Measurements from ENCODE around the gene ASIP. TPM values are rescaled to one million over a fixed set of nuclear protein-coding genes. Genes with fewer than 3 reads are reported as not detected.
"Not testable (repeated sequence)": the region's sequence is repeated elsewhere in the genome, so short reads cannot be mapped to it uniquely, and the experiment has no call there.

ASIP gene
- total RNA-seq, 4 donors from 2014 or later = 3.5 TPM; not detected in 3

GRCh38 chr20:34201531-34201930 lies 39.7 kb upstream of the ASIP start:
- Histone ChIP-seq H3K27me3 (no peaks in the 10 kb centered on the region), H3K27ac (no peak overlapping the region), H3K4me3 (no peak overlapping the region), H3K36me3 (no peaks in the 10 kb centered on the region), H3K9me3 (no peaks in the 10 kb centered on the region), H3K4me1 (no peaks in the 10 kb centered on the region)
- no peak for ATAC-seq
- WGBS, 2 donors (ENCODE audit: low coverage in 1 of 2) = 66 to 100% methylated on average over 1 to 4 of the region's 4 CpGs
- no peak for TF ChIP-seq POLR2A (IDR thresholded peaks at IDR 0.05)

- not testable (repeated sequence) for ATAC-seq, H3K27me3 ChIP-seq, H3K4me3 ChIP-seq, H3K4me1 ChIP-seq, H3K9me3 ChIP-seq, H3K36me3 ChIP-seq, H3K27ac ChIP-seq
- 81 to 93% methylated on average over 3 to 14 of the region's 21 CpGs for WGBS, 2 donors (ENCODE audit: low coverage in 1 of 2)
Measured at GRCh38 chr20:34205172-34205880, 35.9 kb upstream of the ASIP start.

- H3K27ac ChIP-seq = no peak overlapping the region
- TF ChIP-seq POLR2AphosphoS5 (IDR thresholded peaks at IDR 0.05) (no peak), POLR2A (IDR thresholded peaks at IDR 0.05) (no peak), EP300 (IDR thresholded peaks at IDR 0.05) (no peak)
- TF ChIP-seq, protein P1, sequence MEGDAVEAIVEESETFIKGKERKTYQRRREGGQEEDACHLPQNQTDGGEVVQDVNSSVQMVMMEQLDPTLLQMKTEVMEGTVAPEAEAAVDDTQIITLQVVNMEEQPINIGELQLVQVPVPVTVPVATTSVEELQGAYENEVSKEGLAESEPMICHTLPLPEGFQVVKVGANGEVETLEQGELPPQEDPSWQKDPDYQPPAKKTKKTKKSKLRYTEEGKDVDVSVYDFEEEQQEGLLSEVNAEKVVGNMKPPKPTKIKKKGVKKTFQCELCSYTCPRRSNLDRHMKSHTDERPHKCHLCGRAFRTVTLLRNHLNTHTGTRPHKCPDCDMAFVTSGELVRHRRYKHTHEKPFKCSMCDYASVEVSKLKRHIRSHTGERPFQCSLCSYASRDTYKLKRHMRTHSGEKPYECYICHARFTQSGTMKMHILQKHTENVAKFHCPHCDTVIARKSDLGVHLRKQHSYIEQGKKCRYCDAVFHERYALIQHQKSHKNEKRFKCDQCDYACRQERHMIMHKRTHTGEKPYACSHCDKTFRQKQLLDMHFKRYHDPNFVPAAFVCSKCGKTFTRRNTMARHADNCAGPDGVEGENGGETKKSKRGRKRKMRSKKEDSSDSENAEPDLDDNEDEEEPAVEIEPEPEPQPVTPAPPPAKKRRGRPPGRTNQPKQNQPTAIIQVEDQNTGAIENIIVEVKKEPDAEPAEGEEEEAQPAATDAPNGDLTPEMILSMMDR (IDR thresholded peaks at IDR 0.05) = no peak
- no peak overlapping the region for H3K4me3 ChIP-seq
- H3K4me1 ChIP-seq = no peaks in the 10 kb centered on the region
- WGBS, 2 donors (ENCODE audit: low coverage in 1 of 2) = no CpG with 5 or more reads among the region's 3 CpGs
- no peaks in the 10 kb centered on the region for H3K27me3 ChIP-seq
- ATAC-seq = no peak
- H3K9me3 ChIP-seq = no peaks in the 10 kb centered on the region
- H3K36me3 ChIP-seq = no peaks in the 10 kb centered on the region
Measured at GRCh38 chr20:34209111-34209510, 32.1 kb upstream of the ASIP start.

DNA sequence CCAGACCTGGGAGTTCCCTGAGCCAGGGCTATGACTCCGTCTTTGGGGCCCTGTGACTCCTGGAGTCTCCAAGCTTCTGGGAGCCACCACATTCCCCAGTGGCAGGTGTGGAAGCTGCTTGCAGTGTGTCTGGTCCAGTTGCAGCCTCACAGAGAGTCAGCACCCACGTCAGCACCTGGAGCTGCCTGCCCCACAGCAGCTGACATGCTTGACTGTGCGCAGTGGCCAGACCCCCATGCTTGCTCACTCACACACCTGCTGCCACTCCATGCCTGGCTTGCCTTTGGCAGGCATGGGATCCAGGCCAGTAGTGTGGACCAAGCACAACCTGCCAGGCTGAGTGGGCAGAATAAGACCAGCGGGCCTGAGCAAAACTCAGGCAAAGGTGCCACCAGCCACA lies 31.0 kb upstream of the ASIP start:
- no peak for ATAC-seq

GRCh38 chr20:34211591-34211990 lies 29.6 kb upstream of the ASIP start:
- H3K9me3 ChIP-seq = no peaks in the 10 kb centered on the region
- H3K27ac ChIP-seq = no peak overlapping the region
- H3K4me1 ChIP-seq = peaks cover 0 to 12% (median 4%) of the 10 kb centered on the region in 3 donors
- no peaks in the 10 kb centered on the region for H3K36me3 ChIP-seq
- TF ChIP-seq POLR2AphosphoS5 (IDR thresholded peaks at IDR 0.05) = no peak
- TF ChIP-seq EP300 (IDR thresholded peaks at IDR 0.05) = no peak
- TF ChIP-seq, protein P1 (IDR thresholded peaks at IDR 0.05) = no peak
- no peak for TF ChIP-seq POLR2A (IDR thresholded peaks at IDR 0.05)
- 70 to 92% methylated on average over 2 of the region's 2 CpGs for WGBS, 2 donors (ENCODE audit: low coverage in 1 of 2)
- ATAC-seq = no peak
- H3K27me3 ChIP-seq = no peaks in the 10 kb centered on the region
- H3K4me3 ChIP-seq = no peak overlapping the region

More for the DNA sequence above, 31.0 kb upstream of the ASIP start:
- peaks cover 0 to 2% (median 0%) of the 10 kb centered on the region in 3 donors for H3K4me1 ChIP-seq
- H3K27ac ChIP-seq = no peak overlapping the region
- no peak for TF ChIP-seq POLR2AphosphoS5 (IDR thresholded peaks at IDR 0.05)
- 100% methylated on average over 1 of the region's 4 CpGs; no CpG with 5 or more reads in 1 of the 2 donors for WGBS, 2 donors (ENCODE audit: low coverage in 1 of 2)
- H3K4me3 ChIP-seq = no peak overlapping the region
- no peaks in the 10 kb centered on the region for H3K27me3 ChIP-seq
- H3K36me3 ChIP-seq = no peaks in the 10 kb centered on the region
- no peaks in the 10 kb centered on the region for H3K9me3 ChIP-seq

DNA sequence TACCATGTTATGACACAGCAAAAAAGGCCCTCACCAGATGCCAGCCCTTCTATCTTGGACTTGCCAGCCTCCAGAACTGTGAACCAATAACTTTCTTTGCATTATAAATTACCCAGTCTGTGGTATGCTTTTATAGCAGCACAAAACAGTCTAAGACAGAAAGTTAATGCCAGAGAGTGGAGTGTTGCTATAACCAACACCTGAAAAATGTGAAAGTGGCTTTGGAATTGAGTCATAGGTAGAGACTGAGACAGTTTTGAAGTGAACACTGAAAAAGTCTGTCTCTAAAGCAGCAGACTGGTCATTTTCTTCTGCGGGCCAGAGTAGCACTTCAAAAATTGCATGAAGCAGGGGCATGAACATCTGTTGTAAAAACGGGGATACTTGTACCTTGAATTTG lies 28.0 kb upstream of the ASIP start:
- Histone ChIP-seq H3K27ac (no peak overlapping the region), H3K4me1 (peaks cover 0 to 26% (median 4%) of the 10 kb centered on the region in 3 donors), H3K9me3 (no peaks in the 10 kb centered on the region), H3K27me3 (no peaks in the 10 kb centered on the region), H3K4me3 (no peak overlapping the region), H3K36me3 (no peaks in the 10 kb centered on the region)
- TF ChIP-seq EP300 (IDR thresholded peaks at IDR 0.05) (no peak), POLR2A (IDR thresholded peaks at IDR 0.05) (no peak), POLR2AphosphoS5 (IDR thresholded peaks at IDR 0.05) (no peak)
- TF ChIP-seq, protein P1 (IDR thresholded peaks at IDR 0.05) = no peak
- ATAC-seq = no peak
- 86 to 92% methylated on average over 2 of the region's 2 CpGs for WGBS, 2 donors (ENCODE audit: low coverage in 1 of 2)

All from gastroesophageal sphincter (tissue), 4 donors.